Uterus (tissue), 4 donors: Measurements from ENCODE around the gene FICD. TPM values are rescaled to one million over a fixed set of nuclear protein-coding genes. Genes with fewer than 3 reads are reported as not detected.

Experiments
- DNase-seq, 2 donors: peaks; one replicate each; pipeline ENCODE4 v3.0.0-alpha.2; 2019 to 2020
- H3K27ac ChIP-seq, 2 donors: fragments of 200-600 bp; sonication (generic); 1 replicate in 1 of 2; 2 replicates in 1 of 2; pipeline ENCODE4 v1.5.1; 2016 to 2018
- H3K27me3 ChIP-seq, 2 donors: fragments of 200-600 bp; sonication (generic); one replicate each; pipeline ENCODE4 v1.5.1; 2018 to 2019; ENCODE audit warnings: control low read depth in 1 of 2
- H3K36me3 ChIP-seq, 2 donors: fragments of 200-600 bp; sonication (generic); one replicate each; pipeline ENCODE4 v1.5.1; 2019; ENCODE audit warnings: control low read depth in 1 of 2
- H3K4me1 ChIP-seq, 2 donors: fragments of 200-600 bp; sonication (generic); one replicate each; pipeline ENCODE4 v1.5.1; 2018 to 2019; ENCODE audit warnings: control low read depth in 1 of 2
- H3K4me3 ChIP-seq, 2 donors: fragments of 200-600 bp; sonication (generic); 1 replicate in 1 of 2; 2 replicates in 1 of 2; pipeline ENCODE4 v1.5.1; 2018 to 2019; ENCODE audit warnings: mild to moderate bottlenecking in 1 of 2
- H3K9me3 ChIP-seq, 2 donors: fragments of 200-600 bp; sonication (generic); one replicate each; pipeline ENCODE4 v1.5.1; 2019; ENCODE audit warnings: control low read depth in 1 of 2
- POLR2A ChIP-seq, 2 donors: fragments of 450-650 bp; IDR thresholded peaks; one replicate each; pipeline ENCODE4 v1.6.1; 2016; ENCODE audit warnings: antibody characterized with exemption in 2 of 2, mild to moderate bottlenecking in 1 of 2, moderate library complexity in 1 of 2
- intact Hi-C: fragments of 100-400 bp; cut with DNase I; formaldehyde crosslinking; loops from one replicate; pipeline ENCODE4 v1.15.1; 2023; ENCODE audit warnings: low total_unique reads
- total RNA-seq, 4 donors: library from RNA; depleted of rRNA in 3 of 4; stranded (reverse); fragments of >200 nt in 3 of 4; gene quantifications; one replicate each; pipeline versions ENCODE4 v1.1.0 to v1.2.4, GENCODE V29; 2014 to 2023
- TF ChIP-seq, protein P1 (sequence below), 4 experiments: fragments of 200-600 bp in 2 of 4; fragments of 450-650 bp in 2 of 4; sonication (generic) in 2 of 4; IDR thresholded peaks; one replicate each; pipeline ENCODE4 v1.5.1; 2016 to 2019; ENCODE audit warnings: antibody characterized with exemption in 4 of 4, mild to moderate bottlenecking in 2 of 4, moderate library complexity in 1 of 4
- donor health status: DM: yes; HTN: yes; CAD: no.

FICD gene
- total RNA-seq, 4 donors from 2014 or later = 3.5 to 11.5 (median 4.3) TPM

DNA sequence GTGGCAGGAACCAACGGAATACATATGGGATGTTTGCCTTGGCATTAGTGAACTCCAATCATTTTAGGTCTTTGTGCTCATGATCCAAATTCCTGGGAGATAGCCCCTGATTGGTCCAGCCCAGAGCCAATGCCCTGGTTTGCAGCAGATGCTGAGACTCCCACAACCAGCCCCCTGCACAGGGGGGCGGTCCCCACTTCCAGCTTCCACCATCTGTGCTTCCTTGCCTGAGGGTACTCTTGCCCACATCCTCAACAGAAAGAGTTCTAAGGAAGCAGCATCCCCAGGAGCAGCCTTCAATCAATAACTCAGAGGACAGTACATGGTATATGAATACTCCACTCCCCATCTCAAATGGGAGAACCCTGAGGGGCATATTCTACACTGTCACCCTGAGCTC, 39.7 kb upstream of the FICD start:
- no peaks in the 10 kb centered on the region for H3K27me3 ChIP-seq
- no peaks in the 10 kb centered on the region for H3K36me3 ChIP-seq
- TF ChIP-seq POLR2A (IDR thresholded peaks at IDR 0.05) = no peak
- TF ChIP-seq, protein P1, sequence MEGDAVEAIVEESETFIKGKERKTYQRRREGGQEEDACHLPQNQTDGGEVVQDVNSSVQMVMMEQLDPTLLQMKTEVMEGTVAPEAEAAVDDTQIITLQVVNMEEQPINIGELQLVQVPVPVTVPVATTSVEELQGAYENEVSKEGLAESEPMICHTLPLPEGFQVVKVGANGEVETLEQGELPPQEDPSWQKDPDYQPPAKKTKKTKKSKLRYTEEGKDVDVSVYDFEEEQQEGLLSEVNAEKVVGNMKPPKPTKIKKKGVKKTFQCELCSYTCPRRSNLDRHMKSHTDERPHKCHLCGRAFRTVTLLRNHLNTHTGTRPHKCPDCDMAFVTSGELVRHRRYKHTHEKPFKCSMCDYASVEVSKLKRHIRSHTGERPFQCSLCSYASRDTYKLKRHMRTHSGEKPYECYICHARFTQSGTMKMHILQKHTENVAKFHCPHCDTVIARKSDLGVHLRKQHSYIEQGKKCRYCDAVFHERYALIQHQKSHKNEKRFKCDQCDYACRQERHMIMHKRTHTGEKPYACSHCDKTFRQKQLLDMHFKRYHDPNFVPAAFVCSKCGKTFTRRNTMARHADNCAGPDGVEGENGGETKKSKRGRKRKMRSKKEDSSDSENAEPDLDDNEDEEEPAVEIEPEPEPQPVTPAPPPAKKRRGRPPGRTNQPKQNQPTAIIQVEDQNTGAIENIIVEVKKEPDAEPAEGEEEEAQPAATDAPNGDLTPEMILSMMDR (IDR thresholded peaks at IDR 0.05) = no peak
- intact Hi-C loops = no loop called here
- no peaks in the 10 kb centered on the region for H3K4me1 ChIP-seq
- no peaks in the 10 kb centered on the region for H3K9me3 ChIP-seq
- H3K27ac ChIP-seq = no peak overlapping the region
- DNase-seq = no peak
- no peak overlapping the region for H3K4me3 ChIP-seq

DNA sequence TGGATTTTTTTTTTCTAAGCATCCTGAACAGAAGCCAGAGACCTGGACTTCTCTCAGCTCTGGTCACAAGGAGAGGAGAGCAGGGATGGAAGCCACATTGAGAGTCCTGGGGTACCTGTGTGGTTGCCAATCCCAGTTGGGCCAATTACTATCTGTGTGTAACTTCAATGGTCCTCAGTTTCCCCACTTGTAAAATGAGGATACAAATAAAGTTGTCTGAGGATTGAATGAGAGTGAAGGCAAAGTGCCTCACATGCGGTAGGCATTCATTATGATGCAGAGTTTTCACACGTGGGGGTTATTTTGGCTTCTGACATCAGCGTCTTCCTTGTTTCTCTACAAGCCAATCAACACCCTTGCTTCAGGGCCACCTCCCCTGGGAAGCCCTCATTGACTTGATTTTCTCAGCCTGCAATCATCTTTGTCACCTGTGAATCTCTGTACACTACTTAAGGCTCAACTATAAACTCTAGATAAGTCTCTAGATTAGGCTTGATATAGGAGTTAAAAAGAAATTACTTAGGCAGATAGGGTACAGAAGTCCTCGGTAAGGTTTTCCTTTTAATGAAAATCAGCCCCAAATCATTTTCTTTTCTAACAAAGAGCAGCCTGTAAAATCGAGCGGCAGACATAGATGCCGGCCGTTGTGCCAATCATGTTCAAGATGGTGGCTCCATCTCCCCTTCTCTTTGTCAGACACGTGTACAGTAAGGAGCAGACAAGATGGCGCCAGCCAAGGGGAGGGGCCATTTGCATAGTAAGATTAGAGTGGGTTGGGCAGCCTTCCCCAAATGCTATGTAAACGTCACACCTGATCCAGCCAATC, 37.8 kb upstream of the FICD start:
- Histone ChIP-seq H3K4me1 (no peaks in the 10 kb centered on the region), H3K36me3 (no peaks in the 10 kb centered on the region), H3K9me3 (no peaks in the 10 kb centered on the region), H3K4me3 (no peak overlapping the region), H3K27me3 (no peaks in the 10 kb centered on the region), H3K27ac (no peak overlapping the region)
- no peak for TF ChIP-seq POLR2A (IDR thresholded peaks at IDR 0.05)
- TF ChIP-seq, protein P1 (IDR thresholded peaks at IDR 0.05) = no peak
- DNase-seq = no peak
- intact Hi-C loops = no loop called here

DNA sequence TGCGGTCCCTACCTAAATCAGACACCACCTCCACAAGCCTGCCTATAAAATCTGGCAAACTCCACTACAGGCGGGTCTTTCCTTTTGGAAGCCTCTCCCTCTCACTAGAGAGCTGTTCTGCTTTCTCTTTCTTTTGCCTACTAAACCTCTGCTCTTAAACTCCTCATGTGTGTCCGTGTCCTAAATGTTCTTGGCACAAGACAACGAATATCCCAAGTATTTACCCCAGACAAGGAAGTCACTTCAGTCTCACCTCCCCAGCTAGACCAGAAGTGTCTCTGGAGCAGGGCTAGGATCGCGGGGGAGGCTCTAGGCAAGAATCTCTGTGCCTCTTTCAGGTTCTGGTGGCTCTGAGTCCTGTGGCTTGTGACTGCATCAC, 37.2 kb upstream of the FICD start:
- intact Hi-C loops = no loop called here
- Histone ChIP-seq H3K4me1 (no peaks in the 10 kb centered on the region), H3K9me3 (no peaks in the 10 kb centered on the region), H3K27me3 (no peaks in the 10 kb centered on the region), H3K36me3 (no peaks in the 10 kb centered on the region), H3K27ac (no peak overlapping the region), H3K4me3 (no peak overlapping the region)
- DNase-seq = no peak
- TF ChIP-seq POLR2A (IDR thresholded peaks at IDR 0.05) = no peak
- TF ChIP-seq, protein P1 (IDR thresholded peaks at IDR 0.05) = no peak

DNA sequence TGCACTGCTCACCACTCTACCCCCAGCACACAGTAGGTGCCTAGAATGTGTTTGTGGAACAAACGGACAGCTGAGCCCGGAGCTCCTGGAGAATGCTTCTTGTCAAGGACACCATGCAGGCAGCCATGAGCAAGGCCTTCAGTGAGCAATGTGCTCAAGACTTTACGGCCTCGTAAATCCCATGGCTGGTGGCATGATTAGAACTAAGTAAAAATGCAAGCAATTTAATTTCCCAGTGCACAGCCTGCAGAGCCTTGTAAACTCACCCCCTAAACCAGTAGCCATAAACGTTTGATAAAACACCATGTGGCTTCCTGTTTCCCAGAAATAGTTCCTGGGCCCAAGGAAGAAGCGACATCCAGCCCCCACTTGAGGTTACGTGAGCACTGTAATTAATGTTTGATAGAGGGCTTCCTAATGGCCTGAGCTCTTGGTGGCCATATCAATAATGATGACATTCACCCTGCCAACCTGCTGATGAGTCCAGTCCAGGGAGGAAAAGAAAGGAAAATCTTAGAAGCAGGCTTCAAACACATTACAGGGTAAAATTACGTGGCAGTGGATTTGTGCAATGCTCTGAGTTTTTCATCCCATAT, 36.4 kb upstream of the FICD start:
- TF ChIP-seq POLR2A (IDR thresholded peaks at IDR 0.05) = no peak

DNA sequence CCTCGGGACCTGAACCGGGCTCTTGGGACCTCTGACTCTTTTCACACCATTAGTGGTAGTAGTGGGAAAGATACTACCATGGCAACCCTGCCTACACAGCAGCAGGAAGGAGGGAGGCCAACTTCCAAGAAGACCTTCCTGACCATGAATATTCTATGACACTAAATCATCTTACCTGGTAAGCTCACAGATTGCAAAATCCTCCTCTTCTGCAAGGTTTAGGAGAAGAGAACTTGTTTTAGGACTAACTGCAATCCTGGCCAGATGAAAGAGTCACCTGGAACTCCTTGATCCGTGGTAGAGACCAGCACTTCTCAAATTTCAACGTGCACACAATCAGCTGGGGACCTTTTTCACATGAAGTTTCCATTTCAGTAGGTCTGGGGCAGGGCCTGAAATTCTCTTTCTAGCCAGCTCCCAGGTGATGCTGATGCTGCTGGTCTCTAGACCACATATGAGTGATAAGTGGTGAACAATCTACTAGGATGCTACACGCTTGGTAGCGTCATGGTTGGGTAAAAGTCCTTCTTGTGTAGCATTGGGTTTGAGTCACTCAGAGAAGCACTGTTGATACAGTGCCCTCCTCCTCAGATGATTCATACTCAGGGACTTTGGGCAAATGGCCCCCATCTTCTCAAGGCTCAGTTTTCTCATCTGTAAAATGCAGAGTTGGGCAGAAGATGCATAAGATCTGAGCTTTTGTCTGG, 35.6 kb upstream of the FICD start:
- Histone ChIP-seq H3K9me3 (no peaks in the 10 kb centered on the region), H3K27ac (no peak overlapping the region), H3K4me1 (no peaks in the 10 kb centered on the region), H3K27me3 (no peaks in the 10 kb centered on the region), H3K36me3 (no peaks in the 10 kb centered on the region), H3K4me3 (no peak overlapping the region)
- no peak for DNase-seq
- no peak for TF ChIP-seq POLR2A (IDR thresholded peaks at IDR 0.05)
- TF ChIP-seq, protein P1 (IDR thresholded peaks at IDR 0.05) = no peak
- intact Hi-C loops = no loop called here

More for the DNA sequence above, 36.4 kb upstream of the FICD start:
- H3K4me3 ChIP-seq = no peak overlapping the region
- H3K4me1 ChIP-seq = no peaks in the 10 kb centered on the region
- no peak for DNase-seq
- no peaks in the 10 kb centered on the region for H3K27me3 ChIP-seq
- H3K27ac ChIP-seq = no peak overlapping the region
- no peaks in the 10 kb centered on the region for H3K9me3 ChIP-seq
- no peaks in the 10 kb centered on the region for H3K36me3 ChIP-seq
- intact Hi-C loops = no loop called here
